Osteocyte (in vitro differentiated cells): ENCODE measurements around the gene CACNA2D3. TPM values are rescaled to one million over a fixed set of nuclear protein-coding genes. Genes with fewer than 3 reads are reported as not detected.

Source experiments
- DNase-seq: peaks from one replicate; pipeline ENCODE4 v3.0.0; 2021; ENCODE audit warnings: mixed read lengths; ENCODE audit not compliant: unreplicated experiment; ENCODE audit errors: extremely low spot score
- H3K27ac Mint-ChIP-seq: one replicate; pipeline ENCODE4 v1.8.0; 2021; ENCODE audit warnings: mild to moderate bottlenecking, mixed read lengths; ENCODE audit not compliant: unreplicated experiment
- H3K27me3 Mint-ChIP-seq: one replicate; pipeline ENCODE4 v1.8.0; 2021; ENCODE audit warnings: mixed read lengths; ENCODE audit not compliant: unreplicated experiment
- H3K36me3 Mint-ChIP-seq: one replicate; pipeline ENCODE4 v1.8.0; 2021; ENCODE audit warnings: mixed read lengths; ENCODE audit not compliant: unreplicated experiment
- H3K4me1 Mint-ChIP-seq: one replicate; pipeline ENCODE4 v1.8.0; 2021; ENCODE audit warnings: mixed read lengths; ENCODE audit not compliant: unreplicated experiment
- H3K4me3 Mint-ChIP-seq: one replicate; pipeline ENCODE4 v1.8.0; 2021; ENCODE audit warnings: mild to moderate bottlenecking, moderate library complexity, mixed read lengths; ENCODE audit not compliant: unreplicated experiment
- H3K9me3 Mint-ChIP-seq: one replicate; pipeline ENCODE4 v1.8.0; 2021; ENCODE audit warnings: mixed read lengths; ENCODE audit not compliant: unreplicated experiment
- CTCF ChIP-seq: fragments of 200-600 bp; sonication (generic); IDR thresholded peaks from 2 replicates; pipeline ENCODE4 v1.5.0; 2021; ENCODE audit warnings: antibody characterized with exemption, mild to moderate bottlenecking, moderate library complexity
- total RNA-seq: library from RNA; stranded (reverse); gene quantifications from 2 replicates; pipeline ENCODE4 v1.2.1, GENCODE V29; 2021

The CACNA2D3 gene
- total RNA-seq, 1 donor from 2014 or later: 0.46 TPM

- Mint-ChIP-seq H3K4me3 (no peak overlapping the region), H3K9me3 (peaks cover 8% of the 10 kb centered on the region), H3K27me3 (no peaks in the 10 kb centered on the region), H3K36me3 (no peaks in the 10 kb centered on the region), H3K27ac (no peak overlapping the region), H3K4me1 (no peaks in the 10 kb centered on the region)
- no peak for DNase-seq
- TF ChIP-seq CTCF: no peak
These were observed 121.8 kb downstream of the CACNA2D3 start for GRCh38 chr3:54243960-54244682.

GRCh38 chr3:54251705-54252104 is 129.4 kb downstream of the CACNA2D3 start:
- no peak for TF ChIP-seq CTCF
- peaks cover 4% of the 10 kb centered on the region for H3K9me3 Mint-ChIP-seq
- no peaks in the 10 kb centered on the region for H3K27me3 Mint-ChIP-seq
- no peak overlapping the region for H3K4me3 Mint-ChIP-seq
- no peak for DNase-seq
- H3K36me3 Mint-ChIP-seq: no peaks in the 10 kb centered on the region
- no peak overlapping the region for H3K27ac Mint-ChIP-seq
- H3K4me1 Mint-ChIP-seq: no peaks in the 10 kb centered on the region

GRCh38 chr3:54257125-54257720 is 134.9 kb downstream of the CACNA2D3 start:
- Mint-ChIP-seq H3K36me3 (no peaks in the 10 kb centered on the region), H3K4me1 (no peaks in the 10 kb centered on the region), H3K27me3 (no peaks in the 10 kb centered on the region), H3K9me3 (peaks cover 4% of the 10 kb centered on the region), H3K4me3 (no peak overlapping the region), H3K27ac (no peak overlapping the region)
- DNase-seq: no peak
- TF ChIP-seq CTCF: no peak

- no peaks in the 10 kb centered on the region for H3K27me3 Mint-ChIP-seq
- H3K4me3 Mint-ChIP-seq: no peak overlapping the region
- H3K9me3 Mint-ChIP-seq: peaks cover 4% of the 10 kb centered on the region
- no peak for DNase-seq
- H3K36me3 Mint-ChIP-seq: no peaks in the 10 kb centered on the region
- H3K4me1 Mint-ChIP-seq: no peaks in the 10 kb centered on the region
- H3K27ac Mint-ChIP-seq: no peak overlapping the region
- no peak for TF ChIP-seq CTCF
These were observed 137.3 kb downstream of the CACNA2D3 start for GRCh38 chr3:54259636-54260035.

- DNase-seq: no peak
- Mint-ChIP-seq H3K27me3 (no peaks in the 10 kb centered on the region), H3K9me3 (peaks cover 4% of the 10 kb centered on the region), H3K27ac (no peak overlapping the region), H3K4me3 (no peak overlapping the region), H3K4me1 (no peaks in the 10 kb centered on the region), H3K36me3 (no peaks in the 10 kb centered on the region)
- TF ChIP-seq CTCF: no peak
These were observed 138.8 kb downstream of the CACNA2D3 start for GRCh38 chr3:54261141-54261540.
